OCI-LY3 (cell line): ENCODE data around the gene POP7.

Source experiments
- EZH2phosphoT487 ChIP-seq: fragments of 200-600 bp; shearing (Covaris generic); IDR thresholded peaks from 2 replicates; pipeline ENCODE4 v1.6.1; 2018; ENCODE audit warnings: antibody characterized with exemption, mixed run types, low read depth
- TF ChIP-seq, protein P1 (sequence below): fragments of 200-600, 300-600 bp; sonication (generic); IDR thresholded peaks from 2 replicates; pipeline ENCODE4 v1.5.1; 2014; ENCODE audit warnings: antibody characterized with exemption, low read length, low read depth

DNA sequence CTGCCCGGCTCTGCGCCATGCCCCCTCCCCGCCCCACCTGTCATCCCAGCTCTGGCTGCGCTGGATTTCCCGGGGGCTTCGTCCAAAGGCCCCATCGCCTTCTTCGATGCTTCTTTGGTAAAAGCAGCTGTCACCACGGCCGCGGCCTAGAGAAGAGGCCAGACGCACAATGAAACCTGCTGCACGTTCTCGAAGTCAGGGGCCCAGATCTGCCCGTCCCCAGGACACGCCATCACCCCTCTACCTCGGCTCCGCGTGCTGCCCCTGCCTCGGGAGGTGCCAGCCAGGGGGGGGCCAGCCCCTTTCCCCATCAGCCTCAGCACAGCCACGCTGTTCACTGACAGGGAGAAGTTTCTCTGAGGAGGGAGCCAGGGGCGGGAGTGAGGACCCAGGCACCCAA is 18.7 kb upstream of the POP7 start:
- TF ChIP-seq, protein P1, sequence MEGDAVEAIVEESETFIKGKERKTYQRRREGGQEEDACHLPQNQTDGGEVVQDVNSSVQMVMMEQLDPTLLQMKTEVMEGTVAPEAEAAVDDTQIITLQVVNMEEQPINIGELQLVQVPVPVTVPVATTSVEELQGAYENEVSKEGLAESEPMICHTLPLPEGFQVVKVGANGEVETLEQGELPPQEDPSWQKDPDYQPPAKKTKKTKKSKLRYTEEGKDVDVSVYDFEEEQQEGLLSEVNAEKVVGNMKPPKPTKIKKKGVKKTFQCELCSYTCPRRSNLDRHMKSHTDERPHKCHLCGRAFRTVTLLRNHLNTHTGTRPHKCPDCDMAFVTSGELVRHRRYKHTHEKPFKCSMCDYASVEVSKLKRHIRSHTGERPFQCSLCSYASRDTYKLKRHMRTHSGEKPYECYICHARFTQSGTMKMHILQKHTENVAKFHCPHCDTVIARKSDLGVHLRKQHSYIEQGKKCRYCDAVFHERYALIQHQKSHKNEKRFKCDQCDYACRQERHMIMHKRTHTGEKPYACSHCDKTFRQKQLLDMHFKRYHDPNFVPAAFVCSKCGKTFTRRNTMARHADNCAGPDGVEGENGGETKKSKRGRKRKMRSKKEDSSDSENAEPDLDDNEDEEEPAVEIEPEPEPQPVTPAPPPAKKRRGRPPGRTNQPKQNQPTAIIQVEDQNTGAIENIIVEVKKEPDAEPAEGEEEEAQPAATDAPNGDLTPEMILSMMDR: no peak
- TF ChIP-seq EZH2phosphoT487: no peak
